Measurements from ENCODE around the gene CA9. TPM values are rescaled to one million over a fixed set of nuclear protein-coding genes. Genes with fewer than 3 reads are reported as not detected.

Gene CA9
- total and polyA plus RNA-seq, 8 donors: 1.2 to 670 (median 200) TPM

GRCh38 chr9:35681341-35682002 is 7.7 kb downstream of the CA9 start:
- peaks cover 0 to under 1% (median 0%) of the 10 kb centered on the region in 3 donors for H3K27me3 ChIP-seq
- 50 to 74% (median 67%) methylated on average over 3 of the region's 3 CpGs for WGBS, 5 donors
- peaks cover 36 to 64% (median 42%) of the 10 kb centered on the region in 4 donors for H3K36me3 ChIP-seq
- DNase-seq: no peak
- peaks cover 22 to 97% (median 60%) of the 10 kb centered on the region in 4 donors for H3K4me1 ChIP-seq
- peak overlapping the region; percentile 22 to 97 (median 92) for H3K27ac ChIP-seq
- intact Hi-C loops (cut with DNase I; ENCODE audit: low total_unique reads): no loop called here
- H3K4me3 ChIP-seq: no peak overlapping the region
- TF ChIP-seq EP300 (IDR thresholded peaks at IDR 0.05): no peak
- TF ChIP-seq POLR2A (IDR thresholded peaks at IDR 0.05): no peak
- peak in 2 of 3 donors; percentile 2 to 44 for TF ChIP-seq POLR2AphosphoS5 (IDR thresholded peaks at IDR 0.05)
- no peaks in the 10 kb centered on the region for H3K9me3 ChIP-seq

- H3K9me3 ChIP-seq: no peaks in the 10 kb centered on the region
- H3K4me3 ChIP-seq: no peak overlapping the region
- TF ChIP-seq POLR2AphosphoS5 (IDR thresholded peaks at IDR 0.05) (peak in 1 of 3 donors; percentile 34), CTCF (IDR thresholded peaks at IDR 0.05) (no peak), EP300 (IDR thresholded peaks at IDR 0.05) (no peak), POLR2A (IDR thresholded peaks at IDR 0.05) (no peak)
- intact Hi-C loops (cut with DNase I; ENCODE audit: low total_unique reads): no loop called here
- H3K27ac ChIP-seq: peak overlapping the region; percentile 22 to 97 (median 92)
- 57 to 69% (median 63%) methylated on average over 6 of the region's 6 CpGs for WGBS, 5 donors
- peaks cover 36 to 64% (median 45%) of the 10 kb centered on the region in 4 donors for H3K36me3 ChIP-seq
- H3K27me3 ChIP-seq: no peaks in the 10 kb centered on the region
- H3K4me1 ChIP-seq: peaks cover 19 to 97% (median 61%) of the 10 kb centered on the region in 4 donors
- DNase-seq: no peak
These were observed 8.3 kb downstream of the CA9 start for GRCh38 chr9:35682051-35682450.

- DNase-seq: no peak
- Histone ChIP-seq H3K27me3 (no peaks in the 10 kb centered on the region), H3K4me1 (peaks cover 19 to 97% (median 64%) of the 10 kb centered on the region in 4 donors), H3K27ac (peak overlapping the region; percentile 10 to 97 (median 92)), H3K36me3 (peaks cover 36 to 69% (median 50%) of the 10 kb centered on the region in 4 donors), H3K4me3 (peak overlapping the region in 1 of 4 donors; percentile 67), H3K9me3 (no peaks in the 10 kb centered on the region)
- TF ChIP-seq CTCF (IDR thresholded peaks at IDR 0.05) (no peak), POLR2AphosphoS5 (IDR thresholded peaks at IDR 0.05) (peak in 2 of 3 donors; percentile 6 to 28), POLR2A (IDR thresholded peaks at IDR 0.05) (no peak), EP300 (IDR thresholded peaks at IDR 0.05) (no peak)
- intact Hi-C loops (cut with DNase I; ENCODE audit: low total_unique reads): no loop called here
- 59 to 83% (median 67%) methylated on average over 10 of the region's 10 CpGs for WGBS, 5 donors
These were observed 9.0 kb downstream of the CA9 start for GRCh38 chr9:35682520-35683315.

- DNase-seq: no peak
- Histone ChIP-seq H3K27ac (peak overlapping the region; percentile 10 to 97 (median 92)), H3K4me1 (peaks cover 19 to 97% (median 67%) of the 10 kb centered on the region in 4 donors), H3K9me3 (no peaks in the 10 kb centered on the region), H3K4me3 (peak overlapping the region in 1 of 4 donors; percentile 67), H3K36me3 (peaks cover 36 to 69% (median 53%) of the 10 kb centered on the region in 4 donors), H3K27me3 (no peaks in the 10 kb centered on the region)
- intact Hi-C loops (cut with DNase I; ENCODE audit: low total_unique reads): no loop called here
- TF ChIP-seq EP300 (IDR thresholded peaks at IDR 0.05) (no peak), POLR2AphosphoS5 (IDR thresholded peaks at IDR 0.05) (no peak), CTCF (IDR thresholded peaks at IDR 0.05) (no peak), POLR2A (IDR thresholded peaks at IDR 0.05) (no peak)
- 27 to 45% (median 36%) methylated on average over 2 of the region's 2 CpGs for WGBS, 5 donors
These were observed 9.6 kb downstream of the CA9 start for GRCh38 chr9:35683323-35683722.
